GM18858 (cell line): ENCODE data around the gene FXR2.

Experiments
- ATAC-seq: cut with Tn5 transposase; IDR thresholded peaks from one replicate; pipeline ENCODE4 v1.9.1; 2021; ENCODE audit not compliant: unreplicated experiment

FXR2 gene

GRCh38 chr17:7589204-7589868 is 25.4 kb downstream of the FXR2 start:
- ATAC-seq = no peak

- no peak for ATAC-seq
Observed at GRCh38 chr17:7588553-7589203, 26.0 kb downstream of the FXR2 start.

- ATAC-seq = no peak
Observed at GRCh38 chr17:7587420-7588151, 27.1 kb downstream of the FXR2 start.

GRCh38 chr17:7586673-7587419 is 27.9 kb downstream of the FXR2 start:
- no peak for ATAC-seq

GRCh38 chr17:7583253-7584109 is 31.2 kb downstream of the FXR2 start, which contains the start of gene MPDU1:
Gene MPDU1 (plus strand): TSS chr17:7583852. CDS start chr17:7583863, 11 bp downstream.
- ATAC-seq = peak; percentile 46

- no peak for ATAC-seq
Observed at GRCh38 chr17:7582396-7583252, 32.1 kb downstream of the FXR2 start.

- ATAC-seq = no peak
Observed at GRCh38 chr17:7580604-7581575, 33.8 kb downstream of the FXR2 start.

- no peak for ATAC-seq
Observed at GRCh38 chr17:7579834-7580603, 34.7 kb downstream of the FXR2 start.

- ATAC-seq = no peak
Observed at GRCh38 chr17:7579001-7579833, 35.5 kb downstream of the FXR2 start, which contains the start of gene CD68. Gene CD68 (plus strand): TSS chr17:7579638. CDS start chr17:7579678, 40 bp downstream.

GRCh38 chr17:7577327-7578199 is 37.1 kb downstream of the FXR2 start:
- no peak for ATAC-seq

- ATAC-seq = no peak
Observed at GRCh38 chr17:7576432-7576937, 38.2 kb downstream of the FXR2 start.

- ATAC-seq = no peak
Observed at GRCh38 chr17:7575959-7576358, 38.7 kb downstream of the FXR2 start.

GRCh38 chr17:7575481-7575883 is 39.2 kb downstream of the FXR2 start:
- no peak for ATAC-seq

- ATAC-seq = no peak
Observed at GRCh38 chr17:7574176-7574953, 40.3 kb downstream of the FXR2 start.
